Thyroid gland (tissue), 4 donors: ENCODE results near the gene CHST9.

Experiments used
- CTCF ChIP-seq, 6 experiments: fragments of 200-600 bp in 3 of 6; fragments of 450-650 bp in 3 of 6; sonication (generic) in 3 of 6; IDR thresholded peaks; one replicate each; pipeline ENCODE4 v1.5.1; 2016 to 2019; ENCODE audit warnings: antibody characterized with exemption in 6 of 6, mild to moderate bottlenecking in 2 of 6, inconsistent platforms in 1 of 6, moderate library complexity in 1 of 6
- POLR2A ChIP-seq, 2 donors: fragments of 450-650 bp; IDR thresholded peaks; one replicate each; pipeline ENCODE4 v1.6.1; 2017; ENCODE audit warnings: antibody characterized with exemption in 2 of 2, mild to moderate bottlenecking in 2 of 2, moderate library complexity in 1 of 2

GRCh38 chr18:27118973-27119372 is 66.1 kb downstream of the CHST9 start:
- TF ChIP-seq CTCF (IDR thresholded peaks at IDR 0.05) = no peak
- no peak for TF ChIP-seq POLR2A (IDR thresholded peaks at IDR 0.05)
